Measurements from ENCODE around the gene ARHGEF17.
A peak's percentile ranks its signal among the peaks of the same experiment; 100 is the strongest.

ARHGEF17 gene

GRCh38 chr11:73287400-73288101, 20.5 kb upstream of the ARHGEF17 start:
- ChIA-PET POLR2A (interaction anchor here (0.6 kb wide), 1 partner anchor 36 kb away, joined by 3 read pairs; no protein-coding TSS in a partner anchor), CTCF (interaction anchor here (0.7 to 16.2 kb wide), 8 partner anchors 9 to 456 kb away, joined by 3 to 200 read pairs (median 94); partner anchors contain the start of genes ARHGEF17 and P2RY6)
- Histone ChIP-seq H3K4me3 (ENCODE audit: control insufficient read depth in 1 of 7, extremely low read depth in 1 of 7, insufficient read depth in 4 of 7, low read depth in 2 of 7, low read length in 6 of 7) (peak overlapping the region in 1 of 7 experiments; percentile 11), H3K27ac (ENCODE audit: insufficient read depth in 1 of 2, low read depth in 1 of 2, low read length in 2 of 2, poor library complexity in 1 of 2, severe bottlenecking in 2 of 2) (no peak overlapping the region), H3K4me1 (ENCODE audit: control extremely low read depth in 1 of 4, control insufficient read depth in 4 of 4, insufficient read depth in 4 of 4, low read length in 3 of 4) (peaks cover 0 to 51% (median 26%) of the 10 kb centered on the region in 4 experiments), H3K9me3 (ENCODE audit: control extremely low read depth in 1 of 5, control insufficient read depth in 4 of 5, insufficient read depth in 2 of 5, low read depth in 1 of 5, low read length in 4 of 5) (no peaks in the 10 kb centered on the region), H3K36me3 (ENCODE audit: control insufficient read depth in 4 of 4, insufficient read depth in 4 of 4, low read length in 3 of 4) (no peaks in the 10 kb centered on the region), H3K27me3 (replicated peaks in 2 of 5; ENCODE audit: control insufficient read depth in 4 of 5, insufficient read depth in 5 of 5, low read length in 4 of 5) (no peaks in the 10 kb centered on the region)
- DNase-seq = no peak
- 87% methylated on average over 4 of the region's 10 CpGs for WGBS (ENCODE audit: insufficient coverage)

GRCh38 chr11:73288192-73288872, 19.7 kb upstream of the ARHGEF17 start:
- CTCF ChIA-PET = interaction anchor here (1.0 to 16.2 kb wide), 11 partner anchors 9 to 460 kb away, joined by 3 to 200 read pairs (median 18); partner anchors contain the start of genes ARHGEF17 and P2RY6
- POLR2A ChIA-PET = interaction anchor here (0.6 to 0.7 kb wide), 3 partner anchors 33 to 1135 kb away, joined by 3 to 5 read pairs (median 3); no protein-coding TSS in a partner anchor
- 33% methylated on average over 5 of the region's 5 CpGs for WGBS (ENCODE audit: insufficient coverage)
- peak in 2 of 3 donors; percentile 68 to 69 for DNase-seq
- peaks cover 0 to 57% (median 27%) of the 10 kb centered on the region in 4 experiments for H3K4me1 ChIP-seq (ENCODE audit: control extremely low read depth in 1 of 4, control insufficient read depth in 4 of 4, insufficient read depth in 4 of 4, low read length in 3 of 4)
- H3K9me3 ChIP-seq (ENCODE audit: control extremely low read depth in 1 of 5, control insufficient read depth in 4 of 5, insufficient read depth in 2 of 5, low read depth in 1 of 5, low read length in 4 of 5) = no peaks in the 10 kb centered on the region
- no peak overlapping the region for H3K27ac ChIP-seq (ENCODE audit: insufficient read depth in 1 of 2, low read depth in 1 of 2, low read length in 2 of 2, poor library complexity in 1 of 2, severe bottlenecking in 2 of 2)
- peak overlapping the region in 1 of 7 experiments; percentile 7 for H3K4me3 ChIP-seq (ENCODE audit: control insufficient read depth in 1 of 7, extremely low read depth in 1 of 7, insufficient read depth in 4 of 7, low read depth in 2 of 7, low read length in 6 of 7)
- H3K36me3 ChIP-seq (ENCODE audit: control insufficient read depth in 4 of 4, insufficient read depth in 4 of 4, low read length in 3 of 4) = no peaks in the 10 kb centered on the region
- no peaks in the 10 kb centered on the region for H3K27me3 ChIP-seq (replicated peaks in 2 of 5; ENCODE audit: control insufficient read depth in 4 of 5, insufficient read depth in 5 of 5, low read length in 4 of 5)

- 18% methylated on average over 15 of the region's 17 CpGs for WGBS (ENCODE audit: insufficient coverage)
- POLR2A ChIA-PET = interaction anchor here (0.6 kb wide), 1 partner anchor 1136 kb away, joined by 5 read pairs; no protein-coding TSS in a partner anchor
- peak; percentile 62 to 75 (median 73) for DNase-seq
Measured at GRCh38 chr11:73288873-73289707, 19.0 kb upstream of the ARHGEF17 start.

GRCh38 chr11:73290536-73290935, 17.5 kb upstream of the ARHGEF17 start:
- no peaks in the 10 kb centered on the region for H3K9me3 ChIP-seq (ENCODE audit: control extremely low read depth in 1 of 5, control insufficient read depth in 4 of 5, insufficient read depth in 2 of 5, low read depth in 1 of 5, low read length in 4 of 5)
- no peaks in the 10 kb centered on the region for H3K36me3 ChIP-seq (ENCODE audit: control insufficient read depth in 4 of 4, insufficient read depth in 4 of 4, low read length in 3 of 4)
- ChIA-PET CTCF (interaction anchor here (1.0 to 16.2 kb wide), 10 partner anchors 13 to 459 kb away, joined by 3 to 200 read pairs (median 55); partner anchors contain the start of genes ARHGEF17 and P2RY6), POLR2A (interaction anchor here (0.7 kb wide), 1 partner anchor 11 kb away, joined by 3 read pairs; no protein-coding TSS in a partner anchor)
- H3K4me1 ChIP-seq (ENCODE audit: control extremely low read depth in 1 of 4, control insufficient read depth in 4 of 4, insufficient read depth in 4 of 4, low read length in 3 of 4) = peaks cover 0 to 56% (median 28%) of the 10 kb centered on the region in 4 experiments
- H3K27ac ChIP-seq (ENCODE audit: insufficient read depth in 1 of 2, low read depth in 1 of 2, low read length in 2 of 2, poor library complexity in 1 of 2, severe bottlenecking in 2 of 2) = no peak overlapping the region
- no peak for DNase-seq
- no peak overlapping the region for H3K4me3 ChIP-seq (ENCODE audit: control insufficient read depth in 1 of 7, extremely low read depth in 1 of 7, insufficient read depth in 4 of 7, low read depth in 2 of 7, low read length in 6 of 7)
- WGBS (ENCODE audit: insufficient coverage) = 98% methylated on average over 4 of the region's 4 CpGs
- no peaks in the 10 kb centered on the region for H3K27me3 ChIP-seq (replicated peaks in 2 of 5; ENCODE audit: control insufficient read depth in 4 of 5, insufficient read depth in 5 of 5, low read length in 4 of 5)

More at GRCh38 chr11:73288873-73289707, 19.0 kb upstream of the ARHGEF17 start:
- Histone ChIP-seq H3K4me1 (ENCODE audit: control extremely low read depth in 1 of 4, control insufficient read depth in 4 of 4, insufficient read depth in 4 of 4, low read length in 3 of 4) (peaks cover 0 to 57% (median 27%) of the 10 kb centered on the region in 4 experiments), H3K27ac (ENCODE audit: insufficient read depth in 1 of 2, low read depth in 1 of 2, low read length in 2 of 2, poor library complexity in 1 of 2, severe bottlenecking in 2 of 2) (no peak overlapping the region), H3K27me3 (replicated peaks in 2 of 5; ENCODE audit: control insufficient read depth in 4 of 5, insufficient read depth in 5 of 5, low read length in 4 of 5) (no peaks in the 10 kb centered on the region), H3K4me3 (ENCODE audit: control insufficient read depth in 1 of 7, extremely low read depth in 1 of 7, insufficient read depth in 4 of 7, low read depth in 2 of 7, low read length in 6 of 7) (peak overlapping the region in 4 of 7 experiments; percentile 39 to 67 (median 52)), H3K36me3 (ENCODE audit: control insufficient read depth in 4 of 4, insufficient read depth in 4 of 4, low read length in 3 of 4) (no peaks in the 10 kb centered on the region), H3K9me3 (ENCODE audit: control extremely low read depth in 1 of 5, control insufficient read depth in 4 of 5, insufficient read depth in 2 of 5, low read depth in 1 of 5, low read length in 4 of 5) (no peaks in the 10 kb centered on the region)
- CTCF ChIA-PET = interaction anchor here (0.5 to 16.2 kb wide), 16 partner anchors 10 to 461 kb away, joined by 3 to 200 read pairs (median 4); partner anchors contain the start of genes ARHGEF17 and P2RY6

- H3K4me1 ChIP-seq (ENCODE audit: control extremely low read depth in 1 of 4, control insufficient read depth in 4 of 4, insufficient read depth in 4 of 4, low read length in 3 of 4) = peaks cover 0 to 50% (median 29%) of the 10 kb centered on the region in 4 experiments
- ChIA-PET POLR2A (no interaction called here), CTCF (interaction anchor here (1.0 to 16.2 kb wide), 11 partner anchors 13 to 459 kb away, joined by 3 to 200 read pairs (median 18); partner anchors contain the start of genes ARHGEF17 and P2RY6)
- WGBS (ENCODE audit: insufficient coverage) = 93% methylated on average over 3 of the region's 3 CpGs
- no peaks in the 10 kb centered on the region for H3K27me3 ChIP-seq (replicated peaks in 2 of 5; ENCODE audit: control insufficient read depth in 4 of 5, insufficient read depth in 5 of 5, low read length in 4 of 5)
- no peaks in the 10 kb centered on the region for H3K9me3 ChIP-seq (ENCODE audit: control extremely low read depth in 1 of 5, control insufficient read depth in 4 of 5, insufficient read depth in 2 of 5, low read depth in 1 of 5, low read length in 4 of 5)
- no peak overlapping the region for H3K4me3 ChIP-seq (ENCODE audit: control insufficient read depth in 1 of 7, extremely low read depth in 1 of 7, insufficient read depth in 4 of 7, low read depth in 2 of 7, low read length in 6 of 7)
- H3K27ac ChIP-seq (ENCODE audit: insufficient read depth in 1 of 2, low read depth in 1 of 2, low read length in 2 of 2, poor library complexity in 1 of 2, severe bottlenecking in 2 of 2) = no peak overlapping the region
- no peaks in the 10 kb centered on the region for H3K36me3 ChIP-seq (ENCODE audit: control insufficient read depth in 4 of 4, insufficient read depth in 4 of 4, low read length in 3 of 4)
- DNase-seq = no peak
Measured at GRCh38 chr11:73291196-73291595, 16.9 kb upstream of the ARHGEF17 start.

- DNase-seq = no peak
- ChIA-PET CTCF (interaction anchor here (0.9 to 16.2 kb wide), 9 partner anchors 12 to 460 kb away, joined by 3 to 200 read pairs (median 92); partner anchors contain the start of genes ARHGEF17 and P2RY6), POLR2A (interaction anchor here (1.2 kb wide), 1 partner anchor 15 kb away, joined by 3 read pairs; no protein-coding TSS in a partner anchor)
- peaks cover 0 to 44% (median 29%) of the 10 kb centered on the region in 4 experiments for H3K4me1 ChIP-seq (ENCODE audit: control extremely low read depth in 1 of 4, control insufficient read depth in 4 of 4, insufficient read depth in 4 of 4, low read length in 3 of 4)
- H3K36me3 ChIP-seq (ENCODE audit: control insufficient read depth in 4 of 4, insufficient read depth in 4 of 4, low read length in 3 of 4) = no peaks in the 10 kb centered on the region
- no peak overlapping the region for H3K4me3 ChIP-seq (ENCODE audit: control insufficient read depth in 1 of 7, extremely low read depth in 1 of 7, insufficient read depth in 4 of 7, low read depth in 2 of 7, low read length in 6 of 7)
- H3K27me3 ChIP-seq (replicated peaks in 2 of 5; ENCODE audit: control insufficient read depth in 4 of 5, insufficient read depth in 5 of 5, low read length in 4 of 5) = no peaks in the 10 kb centered on the region
- no peak overlapping the region for H3K27ac ChIP-seq (ENCODE audit: insufficient read depth in 1 of 2, low read depth in 1 of 2, low read length in 2 of 2, poor library complexity in 1 of 2, severe bottlenecking in 2 of 2)
- WGBS (ENCODE audit: insufficient coverage) = 76% methylated on average over 5 of the region's 12 CpGs
- no peaks in the 10 kb centered on the region for H3K9me3 ChIP-seq (ENCODE audit: control extremely low read depth in 1 of 5, control insufficient read depth in 4 of 5, insufficient read depth in 2 of 5, low read depth in 1 of 5, low read length in 4 of 5)
Measured at GRCh38 chr11:73291781-73292524, 16.1 kb upstream of the ARHGEF17 start.
